ENCODE measurements around the gene PLXDC2.

PLXDC2 gene

GRCh38 chr10:19853831-19854230 lies 37.6 kb downstream of the PLXDC2 start:
- TF ChIP-seq CTCF (IDR thresholded peaks at IDR 0.05; ENCODE audit: borderline replicate concordance, insufficient read depth, low read depth, low read length): no peak
- H3K4me3 ChIP-seq (ENCODE audit: low read depth, low read length): no peak overlapping the region

- no peak for TF ChIP-seq CTCF (IDR thresholded peaks at IDR 0.05; ENCODE audit: borderline replicate concordance, insufficient read depth, low read depth, low read length)
- H3K4me3 ChIP-seq (ENCODE audit: low read depth, low read length): no peak overlapping the region
Observed at GRCh38 chr10:19857876-19858275, 41.6 kb downstream of the PLXDC2 start.

- no peak for TF ChIP-seq CTCF (IDR thresholded peaks at IDR 0.05; ENCODE audit: borderline replicate concordance, insufficient read depth, low read depth, low read length)
- no peak overlapping the region for H3K4me3 ChIP-seq (ENCODE audit: low read depth, low read length)
Observed at GRCh38 chr10:19860107-19860506, 43.9 kb downstream of the PLXDC2 start.

- no peak overlapping the region for H3K4me3 ChIP-seq (ENCODE audit: low read depth, low read length)
- no peak for TF ChIP-seq CTCF (IDR thresholded peaks at IDR 0.05; ENCODE audit: borderline replicate concordance, insufficient read depth, low read depth, low read length)
Observed at GRCh38 chr10:19862811-19863515, 46.7 kb downstream of the PLXDC2 start.

DNA sequence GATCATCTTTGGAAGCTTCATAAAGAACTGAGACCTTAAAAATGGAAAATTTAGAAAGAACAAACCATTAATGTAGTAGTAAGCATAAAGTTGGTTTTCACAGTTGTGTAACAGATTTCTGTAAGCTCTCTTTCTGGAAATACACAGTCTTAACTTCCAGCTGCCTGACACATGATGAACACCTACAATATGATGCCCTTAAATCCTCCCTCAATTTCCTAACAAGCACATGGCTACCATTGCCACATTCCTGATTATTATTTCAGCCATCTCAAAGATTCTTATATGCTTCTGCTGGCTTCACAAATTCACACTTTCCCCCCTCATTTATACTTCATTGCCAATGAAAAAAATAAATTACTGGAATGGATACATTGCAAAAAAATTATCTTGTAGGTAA lies 49.4 kb downstream of the PLXDC2 start:
- no peak overlapping the region for H3K4me3 ChIP-seq (ENCODE audit: low read depth, low read length)
- TF ChIP-seq CTCF (IDR thresholded peaks at IDR 0.05; ENCODE audit: borderline replicate concordance, insufficient read depth, low read depth, low read length): no peak

DNA sequence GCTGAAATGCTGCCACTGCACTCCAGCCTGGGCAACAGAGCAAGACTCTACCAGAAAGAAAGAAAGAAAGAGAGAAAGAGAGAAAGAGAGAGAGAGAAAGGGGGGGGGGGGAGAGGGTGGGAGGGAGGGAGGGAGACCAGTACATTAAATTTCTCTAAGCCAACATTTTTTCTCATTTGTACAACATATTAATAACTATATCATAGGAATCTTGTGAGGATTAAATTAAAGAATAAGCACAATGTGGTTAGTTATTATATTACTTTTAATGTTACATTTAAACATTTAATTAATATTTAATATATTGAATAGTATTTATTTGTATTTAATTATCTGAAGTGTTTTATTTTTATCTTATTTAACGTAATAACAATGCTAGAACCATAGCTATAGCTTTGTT lies 53.1 kb downstream of the PLXDC2 start:
- H3K4me3 ChIP-seq (ENCODE audit: low read depth, low read length): no peak overlapping the region
- TF ChIP-seq CTCF (IDR thresholded peaks at IDR 0.05; ENCODE audit: borderline replicate concordance, insufficient read depth, low read depth, low read length): no peak

GRCh38 chr10:19872504-19873271 lies 56.5 kb downstream of the PLXDC2 start:
- no peak overlapping the region for H3K4me3 ChIP-seq (ENCODE audit: low read depth, low read length)
- no peak for TF ChIP-seq CTCF (IDR thresholded peaks at IDR 0.05; ENCODE audit: borderline replicate concordance, insufficient read depth, low read depth, low read length)

All from GM12875 (cell line).